Measurements from ENCODE around the gene CNTN6. TPM values are rescaled to one million over a fixed set of nuclear protein-coding genes. Genes with fewer than 3 reads are reported as not detected.

CNTN6 gene
- total RNA-seq, 1 experiment from 2014 or later, result not detected

DNA sequence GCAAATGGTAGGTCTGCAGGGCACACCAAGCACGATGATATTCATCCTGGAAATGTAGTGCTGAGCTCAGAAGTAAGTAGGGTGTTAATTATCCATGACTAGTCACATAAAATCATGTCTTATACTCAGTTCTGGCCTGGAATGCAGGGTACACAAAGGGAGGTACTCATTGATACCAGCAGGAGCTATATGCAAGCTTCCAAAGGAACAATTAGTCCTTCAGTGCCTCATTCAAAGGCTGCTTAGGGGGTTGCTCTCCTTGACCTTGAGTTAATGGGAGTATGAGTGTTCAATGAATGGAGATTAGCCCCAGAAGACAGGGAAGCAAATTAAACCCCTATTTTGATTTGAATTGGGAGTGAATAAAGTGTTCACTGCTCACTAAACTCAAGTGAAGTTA lies 38.3 kb downstream of the CNTN6 start:
- ChIA-PET RAD21 (ENCODE audit: low non-redundant PET in 1 of 2, low total read pairs in 2 of 2, uncharacterized antibody in 2 of 2, unreplicated experiment in 2 of 2) (no interaction called here), POLR2A (no interaction called here), CTCF (no interaction called here)
- DNase-seq (ENCODE audit: low read depth, low spot score), result no peak
- TF ChIP-seq YY1 (IDR thresholded peaks at IDR 0.05; ENCODE audit: extremely low read depth, insufficient replicate concordance, low read depth, low read length), result no peak
- no peak for TF ChIP-seq TCF7L2 (IDR thresholded peaks at IDR 0.05; ENCODE audit: borderline replicate concordance, extremely low read depth, insufficient read depth, insufficient read length)
- TF ChIP-seq SP1 (IDR thresholded peaks at IDR 0.05; ENCODE audit: low read depth), result no peak
- TF ChIP-seq, protein P1, sequence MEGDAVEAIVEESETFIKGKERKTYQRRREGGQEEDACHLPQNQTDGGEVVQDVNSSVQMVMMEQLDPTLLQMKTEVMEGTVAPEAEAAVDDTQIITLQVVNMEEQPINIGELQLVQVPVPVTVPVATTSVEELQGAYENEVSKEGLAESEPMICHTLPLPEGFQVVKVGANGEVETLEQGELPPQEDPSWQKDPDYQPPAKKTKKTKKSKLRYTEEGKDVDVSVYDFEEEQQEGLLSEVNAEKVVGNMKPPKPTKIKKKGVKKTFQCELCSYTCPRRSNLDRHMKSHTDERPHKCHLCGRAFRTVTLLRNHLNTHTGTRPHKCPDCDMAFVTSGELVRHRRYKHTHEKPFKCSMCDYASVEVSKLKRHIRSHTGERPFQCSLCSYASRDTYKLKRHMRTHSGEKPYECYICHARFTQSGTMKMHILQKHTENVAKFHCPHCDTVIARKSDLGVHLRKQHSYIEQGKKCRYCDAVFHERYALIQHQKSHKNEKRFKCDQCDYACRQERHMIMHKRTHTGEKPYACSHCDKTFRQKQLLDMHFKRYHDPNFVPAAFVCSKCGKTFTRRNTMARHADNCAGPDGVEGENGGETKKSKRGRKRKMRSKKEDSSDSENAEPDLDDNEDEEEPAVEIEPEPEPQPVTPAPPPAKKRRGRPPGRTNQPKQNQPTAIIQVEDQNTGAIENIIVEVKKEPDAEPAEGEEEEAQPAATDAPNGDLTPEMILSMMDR (IDR thresholded peaks at IDR 0.05 in 2 of 3, conservative IDR thresholded peaks at IDR 0.05 in 1 of 3; ENCODE audit: borderline replicate concordance in 1 of 3, insufficient read depth in 1 of 3, low read depth in 2 of 3, low read length in 2 of 3), result no peak
- TF ChIP-seq ZBTB33 (IDR thresholded peaks at IDR 0.05; ENCODE audit: extremely low read depth, insufficient replicate concordance, low read length), result no peak
- TF ChIP-seq SRF (IDR thresholded peaks at IDR 0.05; ENCODE audit: low read depth), result no peak
- no peak for TF ChIP-seq REST (IDR thresholded peaks at IDR 0.05; ENCODE audit: low read depth)
- TF ChIP-seq ZFX (IDR thresholded peaks at IDR 0.05), result no peak
- TF ChIP-seq EZH2 (IDR thresholded peaks at IDR 0.05), result no peak
- no peak for TF ChIP-seq EGR1 (IDR thresholded peaks at IDR 0.05; ENCODE audit: low read depth)
- H3K9me2 ChIP-seq (ENCODE audit: insufficient read depth), result no peaks in the 10 kb centered on the region
- no peak overlapping the region for H3K4me2 ChIP-seq (ENCODE audit: low read length)
- no peak overlapping the region for H3K4me3 ChIP-seq (replicated peaks in 1 of 2; ENCODE audit: low read depth in 1 of 2, low read length in 2 of 2)
- H3K27ac ChIP-seq (ENCODE audit: low read depth, low read length), result no peak overlapping the region
- ATAC-seq, result no peak
- H2AFZ ChIP-seq (ENCODE audit: low read depth, low read length, poor library complexity, severe bottlenecking), result no peak overlapping the region
- no TSS peak for BruUV-seq (replicated peaks)
- intact Hi-C loops (cut with micrococcal nuclease), result no loop called here
- H4K20me1 ChIP-seq (ENCODE audit: insufficient read depth), result no peaks in the 10 kb centered on the region
- no peaks in the 10 kb centered on the region for H3K36me3 ChIP-seq (ENCODE audit: control insufficient read depth in 1 of 2, insufficient read depth in 2 of 2, low read length in 2 of 2)
- H3K27me3 ChIP-seq (ENCODE audit: insufficient read depth, low read length), result no peaks in the 10 kb centered on the region
- H3K79me2 ChIP-seq (ENCODE audit: insufficient read depth, low read length), result no peaks in the 10 kb centered on the region
- H3K9ac ChIP-seq (ENCODE audit: low read length), result no peak overlapping the region
- peaks cover 20 to 23% of the 10 kb centered on the region in 2 experiments; a peak in 3 of 4 replicates for H3K9me3 ChIP-seq (ENCODE audit: control insufficient read depth in 1 of 2, insufficient read depth in 1 of 2, low read depth in 1 of 2, low read length in 2 of 2)
- H3K4me1 ChIP-seq (ENCODE audit: control insufficient read depth in 1 of 2, insufficient read depth in 2 of 2, low read length in 2 of 2), result no peaks in the 10 kb centered on the region

Data from HCT116 (cell line).